ENCODE data around the gene PHC2.

The PHC2 gene

GRCh38 chr1:33430692-33431593 lies at the start of gene PHC2:
PHC2 (minus strand) TSS chr1:33431095; CDS start chr1:33375539, 55,556 bp downstream.
- Histone ChIP-seq H3K4me1 (ENCODE audit: control insufficient read depth, insufficient read depth, low read length) (peaks cover 9% of the 10 kb centered on the region), H3K9ac (ENCODE audit: low read length in 2 of 2) (peak within 1 kb of the TSS; percentile 69 to 73), H3K27me3 (ENCODE audit: control insufficient read depth in 1 of 2, insufficient read depth in 2 of 2, low read length in 2 of 2) (no peaks in the 10 kb centered on the region), H3K27ac (ENCODE audit: low read length) (no peak within 1 kb of the TSS), H3K4me3 (ENCODE audit: low read length in 2 of 2) (peak within 1 kb of the TSS; percentile 60 to 80), H3K36me3 (ENCODE audit: control insufficient read depth in 2 of 2, insufficient read depth in 2 of 2, low read length in 2 of 2) (no peaks in the 10 kb centered on the region), H3K9me3 (ENCODE audit: control insufficient read depth in 2 of 2, low read length in 2 of 2) (no peaks in the 10 kb centered on the region)

- Histone ChIP-seq H3K9me3 (ENCODE audit: control insufficient read depth in 2 of 2, low read length in 2 of 2) (no peaks in the 10 kb centered on the region), H3K36me3 (ENCODE audit: control insufficient read depth in 2 of 2, insufficient read depth in 2 of 2, low read length in 2 of 2) (peaks cover 8 to 12% of the 10 kb centered on the region in 2 donors), H3K27me3 (ENCODE audit: control insufficient read depth in 1 of 2, insufficient read depth in 2 of 2, low read length in 2 of 2) (no peaks in the 10 kb centered on the region), H3K27ac (ENCODE audit: low read length) (no peak overlapping the region), H3K9ac (ENCODE audit: low read length in 2 of 2) (no peak overlapping the region), H3K4me1 (ENCODE audit: control insufficient read depth, insufficient read depth, low read length) (peaks cover 4% of the 10 kb centered on the region), H3K4me3 (ENCODE audit: low read length in 2 of 2) (no peak overlapping the region)
Observed at GRCh38 chr1:33477451-33477850, 46.6 kb upstream of the PHC2 start.

- H3K27me3 ChIP-seq (ENCODE audit: control insufficient read depth in 1 of 2, insufficient read depth in 2 of 2, low read length in 2 of 2), result no peaks in the 10 kb centered on the region
- H3K27ac ChIP-seq (ENCODE audit: low read length), result no peak overlapping the region
- H3K9ac ChIP-seq (ENCODE audit: low read length in 2 of 2), result no peak overlapping the region
- H3K9me3 ChIP-seq (ENCODE audit: control insufficient read depth in 2 of 2, low read length in 2 of 2), result no peaks in the 10 kb centered on the region
- peaks cover 34% of the 10 kb centered on the region for H3K4me1 ChIP-seq (ENCODE audit: control insufficient read depth, insufficient read depth, low read length)
- H3K4me3 ChIP-seq (ENCODE audit: low read length in 2 of 2), result no peak overlapping the region
- H3K36me3 ChIP-seq (ENCODE audit: control insufficient read depth in 2 of 2, insufficient read depth in 2 of 2, low read length in 2 of 2), result no peaks in the 10 kb centered on the region
Observed at GRCh38 chr1:33473900-33474299, 43.0 kb upstream of the PHC2 start.

GRCh38 chr1:33472269-33472980 lies 41.5 kb upstream of the PHC2 start, which contains the start of gene ZSCAN20:
ZSCAN20 (plus strand) TSS chr1:33472645; CDS start chr1:33479289, 6,644 bp downstream.
- Histone ChIP-seq H3K27me3 (ENCODE audit: control insufficient read depth in 1 of 2, insufficient read depth in 2 of 2, low read length in 2 of 2) (no peaks in the 10 kb centered on the region), H3K9ac (ENCODE audit: low read length in 2 of 2) (peak within 1 kb of the TSS; percentile 83 to 92), H3K4me3 (ENCODE audit: low read length in 2 of 2) (peak within 1 kb of the TSS; percentile 79 to 86), H3K9me3 (ENCODE audit: control insufficient read depth in 2 of 2, low read length in 2 of 2) (no peaks in the 10 kb centered on the region), H3K27ac (ENCODE audit: low read length) (peak within 1 kb of the TSS; percentile 78), H3K36me3 (ENCODE audit: control insufficient read depth in 2 of 2, insufficient read depth in 2 of 2, low read length in 2 of 2) (no peaks in the 10 kb centered on the region), H3K4me1 (ENCODE audit: control insufficient read depth, insufficient read depth, low read length) (peaks cover 47% of the 10 kb centered on the region)

- H3K36me3 ChIP-seq (ENCODE audit: control insufficient read depth in 2 of 2, insufficient read depth in 2 of 2, low read length in 2 of 2), result no peaks in the 10 kb centered on the region
- H3K27me3 ChIP-seq (ENCODE audit: control insufficient read depth in 1 of 2, insufficient read depth in 2 of 2, low read length in 2 of 2), result no peaks in the 10 kb centered on the region
- H3K4me3 ChIP-seq (ENCODE audit: low read length in 2 of 2), result no peak overlapping the region
- H3K27ac ChIP-seq (ENCODE audit: low read length), result peak overlapping the region; percentile 78
- H3K4me1 ChIP-seq (ENCODE audit: control insufficient read depth, insufficient read depth, low read length), result peaks cover 56% of the 10 kb centered on the region
- H3K9me3 ChIP-seq (ENCODE audit: control insufficient read depth in 2 of 2, low read length in 2 of 2), result no peaks in the 10 kb centered on the region
- H3K9ac ChIP-seq (ENCODE audit: low read length in 2 of 2), result peak overlapping the region in 1 of 2 donors; percentile 59
Observed at GRCh38 chr1:33471416-33471815, 40.5 kb upstream of the PHC2 start.

GRCh38 chr1:33470495-33471012 lies 39.7 kb upstream of the PHC2 start:
- Histone ChIP-seq H3K27me3 (ENCODE audit: control insufficient read depth in 1 of 2, insufficient read depth in 2 of 2, low read length in 2 of 2) (no peaks in the 10 kb centered on the region), H3K4me3 (ENCODE audit: low read length in 2 of 2) (peak overlapping the region in 1 of 2 donors; percentile 40), H3K4me1 (ENCODE audit: control insufficient read depth, insufficient read depth, low read length) (peaks cover 63% of the 10 kb centered on the region), H3K9ac (ENCODE audit: low read length in 2 of 2) (peak overlapping the region in 1 of 2 donors; percentile 62), H3K9me3 (ENCODE audit: control insufficient read depth in 2 of 2, low read length in 2 of 2) (no peaks in the 10 kb centered on the region), H3K36me3 (ENCODE audit: control insufficient read depth in 2 of 2, insufficient read depth in 2 of 2, low read length in 2 of 2) (no peaks in the 10 kb centered on the region), H3K27ac (ENCODE audit: low read length) (peak overlapping the region; percentile 78)

GRCh38 chr1:33469691-33470090 lies 38.8 kb upstream of the PHC2 start:
- Histone ChIP-seq H3K27me3 (ENCODE audit: control insufficient read depth in 1 of 2, insufficient read depth in 2 of 2, low read length in 2 of 2) (no peaks in the 10 kb centered on the region), H3K4me1 (ENCODE audit: control insufficient read depth, insufficient read depth, low read length) (peaks cover 66% of the 10 kb centered on the region), H3K9ac (ENCODE audit: low read length in 2 of 2) (no peak overlapping the region)

GRCh38 chr1:33468967-33469366 lies 38.1 kb upstream of the PHC2 start:
- H3K27me3 ChIP-seq (ENCODE audit: control insufficient read depth in 1 of 2, insufficient read depth in 2 of 2, low read length in 2 of 2), result no peaks in the 10 kb centered on the region
- H3K4me3 ChIP-seq (ENCODE audit: low read length in 2 of 2), result no peak overlapping the region
- H3K9me3 ChIP-seq (ENCODE audit: control insufficient read depth in 2 of 2, low read length in 2 of 2), result no peaks in the 10 kb centered on the region
- H3K9ac ChIP-seq (ENCODE audit: low read length in 2 of 2), result no peak overlapping the region
- H3K36me3 ChIP-seq (ENCODE audit: control insufficient read depth in 2 of 2, insufficient read depth in 2 of 2, low read length in 2 of 2), result no peaks in the 10 kb centered on the region
- peaks cover 66% of the 10 kb centered on the region for H3K4me1 ChIP-seq (ENCODE audit: control insufficient read depth, insufficient read depth, low read length)
- H3K27ac ChIP-seq (ENCODE audit: low read length), result peak overlapping the region; percentile 78

More at GRCh38 chr1:33469691-33470090, 38.8 kb upstream of the PHC2 start:
- H3K36me3 ChIP-seq (ENCODE audit: control insufficient read depth in 2 of 2, insufficient read depth in 2 of 2, low read length in 2 of 2), result no peaks in the 10 kb centered on the region
- no peaks in the 10 kb centered on the region for H3K9me3 ChIP-seq (ENCODE audit: control insufficient read depth in 2 of 2, low read length in 2 of 2)
- H3K4me3 ChIP-seq (ENCODE audit: low read length in 2 of 2), result no peak overlapping the region
- H3K27ac ChIP-seq (ENCODE audit: low read length), result peak overlapping the region; percentile 78

GRCh38 chr1:33468531-33468930 lies 37.6 kb upstream of the PHC2 start:
- H3K4me3 ChIP-seq (ENCODE audit: low read length in 2 of 2), result no peak overlapping the region
- peak overlapping the region in 1 of 2 donors; percentile 42 for H3K9ac ChIP-seq (ENCODE audit: low read length in 2 of 2)
- H3K27ac ChIP-seq (ENCODE audit: low read length), result peak overlapping the region; percentile 78
- no peaks in the 10 kb centered on the region for H3K27me3 ChIP-seq (ENCODE audit: control insufficient read depth in 1 of 2, insufficient read depth in 2 of 2, low read length in 2 of 2)
- no peaks in the 10 kb centered on the region for H3K9me3 ChIP-seq (ENCODE audit: control insufficient read depth in 2 of 2, low read length in 2 of 2)
- no peaks in the 10 kb centered on the region for H3K36me3 ChIP-seq (ENCODE audit: control insufficient read depth in 2 of 2, insufficient read depth in 2 of 2, low read length in 2 of 2)
- peaks cover 66% of the 10 kb centered on the region for H3K4me1 ChIP-seq (ENCODE audit: control insufficient read depth, insufficient read depth, low read length)

GRCh38 chr1:33468011-33468410 lies 37.1 kb upstream of the PHC2 start:
- peak overlapping the region in 1 of 2 donors; percentile 42 for H3K9ac ChIP-seq (ENCODE audit: low read length in 2 of 2)
- no peaks in the 10 kb centered on the region for H3K9me3 ChIP-seq (ENCODE audit: control insufficient read depth in 2 of 2, low read length in 2 of 2)
- peak overlapping the region; percentile 78 for H3K27ac ChIP-seq (ENCODE audit: low read length)
- peaks cover 62% of the 10 kb centered on the region for H3K4me1 ChIP-seq (ENCODE audit: control insufficient read depth, insufficient read depth, low read length)
- H3K27me3 ChIP-seq (ENCODE audit: control insufficient read depth in 1 of 2, insufficient read depth in 2 of 2, low read length in 2 of 2), result no peaks in the 10 kb centered on the region
- H3K36me3 ChIP-seq (ENCODE audit: control insufficient read depth in 2 of 2, insufficient read depth in 2 of 2, low read length in 2 of 2), result no peaks in the 10 kb centered on the region
- H3K4me3 ChIP-seq (ENCODE audit: low read length in 2 of 2), result no peak overlapping the region

All from stomach smooth muscle (tissue), 2 donors.